ENCODE measurements around the gene CPNE8.
A peak's percentile ranks its signal among the peaks of the same experiment; 100 is the strongest.

Gene CPNE8

GRCh38 chr12:38898001-38898684 is 7.2 kb downstream of the CPNE8 start:
- in situ Hi-C loops (cut with MboI; ENCODE audit: low pct_unique_long_range_greater_than_20kb, low sequenced_read_pairs, unreplicated experiment), result no loop called here
- DNase-seq (ENCODE audit: low spot score), result no peak
- TF ChIP-seq, protein P1, sequence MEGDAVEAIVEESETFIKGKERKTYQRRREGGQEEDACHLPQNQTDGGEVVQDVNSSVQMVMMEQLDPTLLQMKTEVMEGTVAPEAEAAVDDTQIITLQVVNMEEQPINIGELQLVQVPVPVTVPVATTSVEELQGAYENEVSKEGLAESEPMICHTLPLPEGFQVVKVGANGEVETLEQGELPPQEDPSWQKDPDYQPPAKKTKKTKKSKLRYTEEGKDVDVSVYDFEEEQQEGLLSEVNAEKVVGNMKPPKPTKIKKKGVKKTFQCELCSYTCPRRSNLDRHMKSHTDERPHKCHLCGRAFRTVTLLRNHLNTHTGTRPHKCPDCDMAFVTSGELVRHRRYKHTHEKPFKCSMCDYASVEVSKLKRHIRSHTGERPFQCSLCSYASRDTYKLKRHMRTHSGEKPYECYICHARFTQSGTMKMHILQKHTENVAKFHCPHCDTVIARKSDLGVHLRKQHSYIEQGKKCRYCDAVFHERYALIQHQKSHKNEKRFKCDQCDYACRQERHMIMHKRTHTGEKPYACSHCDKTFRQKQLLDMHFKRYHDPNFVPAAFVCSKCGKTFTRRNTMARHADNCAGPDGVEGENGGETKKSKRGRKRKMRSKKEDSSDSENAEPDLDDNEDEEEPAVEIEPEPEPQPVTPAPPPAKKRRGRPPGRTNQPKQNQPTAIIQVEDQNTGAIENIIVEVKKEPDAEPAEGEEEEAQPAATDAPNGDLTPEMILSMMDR (IDR thresholded peaks at IDR 0.05; ENCODE audit: extremely low read depth, insufficient read depth, missing control alignments), result no peak

DNA sequence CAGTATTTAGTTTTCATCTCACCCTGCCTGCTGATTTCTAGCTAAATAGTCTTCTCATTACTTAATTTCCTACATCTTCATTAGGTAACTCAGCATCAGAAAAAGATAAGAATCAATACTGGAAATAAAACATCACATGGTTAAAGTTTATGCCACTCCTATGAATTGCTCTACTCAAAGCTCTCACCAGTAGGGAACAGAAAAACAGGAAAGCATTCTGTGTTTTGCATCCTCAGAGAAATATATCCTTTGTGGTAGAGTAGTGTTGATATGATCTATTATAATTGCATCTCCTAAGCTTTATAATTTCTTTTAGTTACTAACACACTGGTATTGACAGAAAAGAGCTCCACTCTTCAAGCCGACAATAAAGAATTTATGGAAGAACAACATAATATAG is 9.9 kb downstream of the CPNE8 start:
- in situ Hi-C loops (cut with MboI; ENCODE audit: low pct_unique_long_range_greater_than_20kb, low sequenced_read_pairs, unreplicated experiment), result no loop called here
- TF ChIP-seq, protein P1 (IDR thresholded peaks at IDR 0.05; ENCODE audit: extremely low read depth, insufficient read depth, missing control alignments), result no peak
- DNase-seq (ENCODE audit: low spot score), result no peak

GRCh38 chr12:38892976-38893375 is 12.4 kb downstream of the CPNE8 start:
- DNase-seq (ENCODE audit: low spot score), result no peak
- in situ Hi-C loops (cut with MboI; ENCODE audit: low pct_unique_long_range_greater_than_20kb, low sequenced_read_pairs, unreplicated experiment), result no loop called here
- TF ChIP-seq, protein P1 (IDR thresholded peaks at IDR 0.05; ENCODE audit: extremely low read depth, insufficient read depth, missing control alignments), result no peak

DNA sequence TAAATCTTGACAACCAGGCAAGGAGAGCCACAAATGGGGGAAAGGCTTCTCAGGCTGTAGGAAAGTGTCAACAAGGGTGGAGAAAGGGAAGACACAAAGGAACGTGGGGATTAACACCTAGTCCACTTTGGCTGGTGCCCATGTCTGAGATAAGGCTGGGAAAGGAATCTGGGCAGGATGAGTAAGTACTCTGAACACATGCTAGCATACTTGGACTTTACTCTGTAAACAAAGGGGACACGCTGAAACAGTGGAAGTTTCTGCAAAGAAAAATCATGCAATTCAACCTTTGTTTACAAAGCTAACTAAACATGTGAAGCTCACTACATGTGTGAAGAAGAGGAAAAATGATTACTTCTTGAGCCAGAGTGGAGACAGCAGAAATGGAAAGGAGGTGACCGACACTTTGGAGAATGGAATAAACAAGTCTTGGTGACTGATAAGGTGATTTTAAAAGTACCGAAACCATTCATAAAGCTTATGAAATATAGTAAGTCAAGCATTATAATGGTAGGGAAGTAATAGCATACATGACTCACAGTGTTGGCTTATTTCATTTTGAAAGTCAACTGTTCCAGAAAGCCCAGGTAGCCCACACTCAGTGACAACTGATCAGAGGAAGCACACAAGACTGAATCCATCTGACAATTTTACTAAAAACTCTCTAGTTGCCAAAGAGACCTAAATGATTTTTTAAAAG is 13.2 kb downstream of the CPNE8 start:
- TF ChIP-seq, protein P1 (IDR thresholded peaks at IDR 0.05; ENCODE audit: extremely low read depth, insufficient read depth, missing control alignments), result no peak
- peak; percentile 9 for DNase-seq (ENCODE audit: low spot score)
- in situ Hi-C loops (cut with MboI; ENCODE audit: low pct_unique_long_range_greater_than_20kb, low sequenced_read_pairs, unreplicated experiment), result no loop called here

DNA sequence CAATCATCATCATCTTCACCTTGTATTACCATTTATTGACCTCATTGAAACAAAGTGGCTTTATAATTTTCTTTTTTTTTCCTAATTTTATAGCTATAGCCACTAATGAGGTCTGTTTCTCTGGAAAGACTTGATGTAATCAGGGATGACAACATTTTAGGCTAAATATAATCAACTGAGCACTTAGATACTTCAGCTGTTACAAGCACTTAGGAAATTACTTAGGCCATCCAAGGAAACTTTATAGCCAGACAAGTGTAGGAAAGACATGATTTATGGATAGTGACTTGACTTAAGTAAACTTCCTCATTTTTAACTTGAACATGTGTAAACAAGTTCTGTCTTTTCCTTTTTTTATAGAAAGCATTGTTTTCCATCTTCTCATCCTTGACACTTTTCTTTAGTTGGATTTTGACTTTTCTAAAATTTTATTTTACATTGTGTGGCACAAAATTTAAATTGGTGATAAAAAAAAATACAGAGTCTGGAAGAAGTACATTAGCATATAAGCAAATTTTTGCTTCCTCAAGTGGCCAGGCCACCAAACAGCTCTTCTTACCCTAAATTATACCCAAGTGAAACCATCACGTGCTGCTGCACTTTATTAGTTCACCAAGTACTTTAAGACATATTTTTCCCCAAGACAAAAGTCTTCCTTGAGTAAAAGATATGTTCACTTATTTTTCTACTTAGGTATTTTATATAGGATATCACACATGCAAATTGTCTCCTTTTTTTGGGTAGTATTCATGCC is 15.1 kb downstream of the CPNE8 start:
- DNase-seq (ENCODE audit: low spot score), result no peak
- TF ChIP-seq, protein P1 (IDR thresholded peaks at IDR 0.05; ENCODE audit: extremely low read depth, insufficient read depth, missing control alignments), result no peak
- in situ Hi-C loops (cut with MboI; ENCODE audit: low pct_unique_long_range_greater_than_20kb, low sequenced_read_pairs, unreplicated experiment), result no loop called here

DNA sequence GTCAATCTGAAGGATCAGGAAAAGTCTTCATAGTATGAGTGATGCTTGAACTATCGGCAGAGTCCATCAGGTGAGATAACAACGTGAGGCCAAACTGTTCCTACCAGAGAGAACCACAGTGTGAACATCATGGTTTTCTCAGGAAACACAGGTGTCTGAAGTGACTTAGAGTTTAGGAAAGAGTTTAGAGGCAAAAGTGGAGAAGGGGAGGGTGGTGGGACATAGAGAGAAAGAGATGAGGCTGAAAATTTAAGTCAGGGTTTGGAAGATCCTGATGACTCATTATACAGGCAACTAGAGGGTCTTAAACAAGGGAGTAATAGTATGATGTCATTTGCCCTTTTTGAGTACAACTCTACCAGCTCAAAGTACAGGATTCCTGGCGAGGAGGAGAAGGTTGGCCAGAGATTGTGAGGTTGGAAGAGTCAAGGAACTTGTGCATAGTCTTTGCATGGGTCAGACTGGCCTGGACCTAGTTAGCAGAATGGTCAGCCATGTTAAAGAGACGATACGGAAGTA is 16.0 kb downstream of the CPNE8 start:
- TF ChIP-seq, protein P1 (IDR thresholded peaks at IDR 0.05; ENCODE audit: extremely low read depth, insufficient read depth, missing control alignments), result no peak
- DNase-seq (ENCODE audit: low spot score), result no peak
- in situ Hi-C loops (cut with MboI; ENCODE audit: low pct_unique_long_range_greater_than_20kb, low sequenced_read_pairs, unreplicated experiment), result no loop called here

All from GM13977 (cell line).